ENCODE results near the gene TMEM207. TPM values are rescaled to one million over a fixed set of nuclear protein-coding genes. Genes with fewer than 3 reads are reported as not detected.

TMEM207 gene
- total RNA-seq, 1 donor from 2014 or later: not detected

- intact Hi-C loops (cut with micrococcal nuclease): loop anchor here (2.0 kb wide), 1 partner anchor 311 kb away; no protein-coding TSS in a partner anchor
Measured at GRCh38 chr3:190385731-190386688, 63.7 kb downstream of the TMEM207 start.

- intact Hi-C loops (cut with micrococcal nuclease): loop anchor here (2.0 kb wide), 1 partner anchor 312 kb away; no protein-coding TSS in a partner anchor
Measured at GRCh38 chr3:190384309-190384756, 65.4 kb downstream of the TMEM207 start.

DNA sequence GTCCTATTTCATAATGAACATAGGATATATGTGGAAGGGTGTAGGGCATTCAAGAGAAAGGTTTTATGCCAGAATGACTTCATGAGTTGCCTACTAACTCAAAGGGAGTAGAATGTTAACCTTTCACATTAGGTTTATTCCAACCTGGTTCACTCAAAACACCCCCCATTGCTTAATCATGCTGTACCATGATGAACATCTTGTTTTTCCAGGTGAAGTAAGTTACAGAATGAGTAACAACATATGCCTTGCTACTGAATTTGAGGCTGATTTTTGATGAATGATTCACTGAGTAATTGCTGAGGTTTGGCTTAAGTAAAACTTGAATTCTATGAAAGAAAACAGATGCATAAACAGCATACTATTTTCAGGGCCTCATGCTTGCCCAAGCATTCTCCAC, 67.6 kb downstream of the TMEM207 start:
- intact Hi-C loops (cut with micrococcal nuclease): no loop called here

GRCh38 chr3:190381441-190381840, 68.3 kb downstream of the TMEM207 start:
- intact Hi-C loops (cut with micrococcal nuclease): no loop called here

DNA sequence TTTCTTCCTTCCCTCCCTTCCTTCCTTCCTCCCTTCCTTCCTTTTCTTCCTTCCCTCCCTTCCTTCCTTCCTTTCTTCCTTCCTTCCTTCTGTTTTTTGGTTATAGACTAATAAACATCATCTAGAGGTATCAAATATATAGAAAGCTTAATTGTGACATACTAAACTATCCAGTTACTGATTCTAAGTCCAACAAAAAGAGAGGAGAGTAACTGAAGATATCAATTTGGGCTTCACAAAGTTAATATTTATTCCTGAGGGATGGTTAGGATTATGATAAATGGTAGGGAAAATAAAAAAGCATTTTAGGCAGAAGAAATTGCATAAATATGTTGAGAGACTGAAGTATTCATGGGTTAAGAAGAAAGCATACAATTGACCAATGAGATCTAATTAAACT, 69.5 kb downstream of the TMEM207 start:
- intact Hi-C loops (cut with micrococcal nuclease): no loop called here

Other genes with a start within 250 kb of the TMEM207 start
- gene CLDN1, start 127.5 kb downstream of the TMEM207 start, total RNA-seq: 0.07 and 0.37 TPM in 2 replicates
- gene CLDN16, start 61.7 kb downstream of the TMEM207 start, total RNA-seq: not detected in 2 replicates
- 17.6 and 20.2 TPM in 2 replicates for gene IL1RAP, start 64.2 kb upstream of the TMEM207 start, total RNA-seq

All from T-helper 1 cell treated with Interleukin-12 subunit alpha and Interleukin-12 subunit beta and Interleukin-4 antibody, amounts not matched to agents 30 ng/mL and 1 ng/mL, for 36 hours (primary cell).